HG03095 (cell line): ENCODE data around the gene F2RL1.
"Not testable (repeated sequence)": the region's sequence is repeated elsewhere in the genome, so short reads cannot be mapped to it uniquely, and the experiment has no call there.

Experiments used
- ATAC-seq: cut with Tn5 transposase; IDR thresholded peaks from one replicate; pipeline ENCODE4 v1.9.1; 2021; ENCODE audit warnings: moderate library complexity; ENCODE audit not compliant: unreplicated experiment

F2RL1 gene

DNA sequence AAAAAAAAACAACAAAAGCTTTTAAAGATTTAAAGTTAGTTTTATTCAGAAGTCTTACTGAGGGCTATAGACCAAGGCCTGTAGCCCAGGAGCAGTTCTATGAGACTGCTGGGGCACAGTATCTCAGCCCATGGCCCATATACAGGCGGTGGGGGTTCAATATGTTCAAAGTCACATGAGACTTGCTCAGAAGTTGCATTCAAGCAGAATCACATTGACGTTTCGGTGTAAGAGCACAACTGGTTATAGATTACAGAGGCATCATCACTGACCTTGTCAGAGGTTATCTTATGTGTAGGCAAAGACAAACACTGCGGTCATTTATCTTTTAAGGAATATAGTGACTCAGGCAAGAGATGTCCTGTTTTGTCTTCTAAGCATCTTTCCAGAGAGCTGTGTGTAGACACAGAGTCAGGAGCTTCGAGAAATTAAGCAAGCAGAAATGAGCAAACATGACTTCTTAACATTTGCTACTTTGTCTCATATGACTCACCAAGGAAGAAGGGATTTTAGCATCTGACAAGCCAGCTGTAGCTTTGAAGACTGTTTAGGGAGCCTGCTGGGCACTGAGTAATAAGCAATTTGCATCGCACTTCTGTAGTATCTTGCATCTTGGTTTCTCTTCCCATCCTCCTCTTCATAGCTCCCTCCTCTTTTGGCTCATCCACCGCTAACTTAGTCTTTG, 12.9 kb upstream of the F2RL1 start:
- no peak for ATAC-seq

DNA sequence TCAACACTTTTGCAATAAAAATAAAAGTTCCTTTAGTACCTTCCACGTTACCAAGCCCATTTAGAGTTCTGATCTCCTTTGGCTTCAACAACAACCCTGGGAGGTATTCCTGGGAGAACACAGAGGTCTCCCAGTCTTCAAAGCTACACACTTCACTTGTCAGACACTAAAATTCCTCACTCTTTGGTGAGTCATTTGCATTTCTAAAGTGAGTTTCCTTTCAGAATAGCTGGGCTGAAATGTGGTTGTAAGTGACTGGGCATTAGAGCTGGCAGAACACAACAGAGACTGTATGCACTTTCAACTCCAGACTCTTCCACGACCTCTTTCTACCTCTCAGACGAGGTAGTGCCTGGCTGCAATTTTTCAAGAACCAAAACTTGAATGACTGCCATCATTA, 11.5 kb upstream of the F2RL1 start:
- no peak for ATAC-seq

DNA sequence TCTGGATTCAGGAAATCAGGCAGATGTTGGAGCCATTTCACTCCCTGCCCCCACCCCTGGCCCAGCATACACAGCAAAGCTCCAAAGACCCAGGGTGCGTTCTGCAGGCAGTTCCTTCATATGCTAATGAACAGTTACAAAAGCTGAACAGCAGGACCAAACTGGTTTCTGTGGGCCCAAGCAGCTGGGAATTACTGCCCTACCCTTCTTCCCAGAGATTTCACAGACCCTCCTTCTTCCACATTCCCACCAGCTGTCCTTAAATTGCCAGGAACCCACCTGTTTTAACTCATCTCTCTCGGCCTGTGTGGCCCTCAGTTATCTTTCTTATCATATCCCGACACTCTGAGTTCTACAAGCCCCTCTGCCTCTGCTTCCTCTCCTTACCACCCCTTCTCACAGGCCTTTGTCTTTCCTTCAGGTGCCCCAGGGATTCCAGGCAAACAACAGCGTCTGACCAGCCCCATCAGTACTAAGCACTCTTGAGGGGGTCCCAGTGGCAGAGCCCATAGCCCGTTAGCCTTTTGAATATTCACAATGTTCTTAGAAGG, 10.6 kb upstream of the F2RL1 start:
- ATAC-seq: no peak

DNA sequence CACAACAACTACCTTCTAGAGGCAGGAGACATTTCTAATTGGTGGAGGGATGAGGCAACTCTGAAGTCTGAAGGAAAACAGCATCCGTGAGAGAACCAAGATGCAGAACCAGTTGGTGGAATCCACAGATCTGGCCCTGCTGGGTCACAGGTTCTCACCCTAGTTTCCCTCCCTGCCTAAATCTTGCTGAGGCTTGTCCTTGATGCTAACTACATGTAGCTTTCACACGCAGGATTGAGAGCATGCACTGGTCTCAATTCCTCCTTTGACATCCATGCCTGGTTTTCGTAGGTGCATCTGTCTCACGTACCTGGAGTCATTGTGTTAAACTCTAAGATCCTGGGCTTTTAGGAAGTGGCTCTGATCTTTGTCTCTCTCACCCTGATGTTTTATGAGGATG, 9.7 kb upstream of the F2RL1 start:
- no peak for ATAC-seq

DNA sequence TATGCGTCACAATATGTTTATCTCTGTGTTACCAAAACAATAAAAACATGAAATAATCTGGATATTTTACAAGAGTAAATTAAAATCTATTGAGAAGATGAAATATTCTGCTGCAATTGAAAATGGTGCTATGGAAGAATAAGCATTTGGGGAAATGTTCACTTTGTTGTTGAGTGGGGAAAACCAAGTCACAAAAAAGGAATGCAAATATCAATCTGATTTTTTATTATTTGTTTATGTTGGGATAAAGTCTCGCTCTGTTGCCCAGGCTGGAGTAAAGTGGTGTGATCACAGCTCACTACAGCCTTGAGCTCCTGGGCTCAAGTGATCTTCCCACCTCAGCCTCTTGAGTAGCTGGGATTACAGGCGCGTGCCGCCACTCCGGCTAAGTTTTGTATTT, 8.6 kb upstream of the F2RL1 start:
- ATAC-seq: no peak

DNA sequence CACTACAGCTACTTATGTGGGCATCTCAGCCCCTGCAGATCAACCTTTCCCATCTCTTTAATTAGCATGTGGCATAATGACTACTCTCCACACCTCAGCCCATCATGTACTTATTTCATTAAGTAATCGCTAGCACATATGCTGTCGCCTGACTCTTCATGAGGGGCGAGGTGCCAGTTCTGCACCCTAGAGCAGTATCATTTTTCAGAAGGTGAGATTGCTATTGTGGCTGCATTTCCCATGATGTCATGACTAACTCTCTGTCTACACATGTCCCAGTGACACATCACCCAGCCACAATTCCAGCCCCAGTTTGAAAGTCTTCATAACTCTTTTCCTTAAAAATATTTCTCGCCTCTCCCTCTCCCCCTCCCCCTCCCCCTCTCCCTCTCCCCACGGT, 7.6 kb upstream of the F2RL1 start:
- no peak for ATAC-seq

DNA sequence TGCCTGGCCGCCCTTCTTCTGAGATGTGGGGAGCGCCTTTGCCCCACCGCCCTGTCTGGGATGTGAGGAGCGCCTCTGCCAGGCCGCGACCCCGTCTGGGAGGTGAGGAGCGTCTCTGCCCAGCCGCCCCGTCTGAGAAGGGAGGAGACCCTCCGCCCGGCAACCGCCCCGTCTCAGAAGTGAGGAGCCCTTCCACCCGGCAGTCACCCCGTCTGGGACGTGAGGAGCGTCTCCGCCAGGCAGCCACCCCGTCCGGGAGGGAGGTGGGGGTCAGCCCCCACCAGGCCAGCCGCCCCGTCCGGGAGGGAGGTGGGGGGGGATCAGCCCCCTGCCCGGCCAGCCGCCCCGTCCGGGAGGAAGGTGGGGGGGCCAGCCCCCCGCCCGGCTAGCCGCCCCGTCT, 6.6 kb upstream of the F2RL1 start:
- ATAC-seq: not testable (repeated sequence)

DNA sequence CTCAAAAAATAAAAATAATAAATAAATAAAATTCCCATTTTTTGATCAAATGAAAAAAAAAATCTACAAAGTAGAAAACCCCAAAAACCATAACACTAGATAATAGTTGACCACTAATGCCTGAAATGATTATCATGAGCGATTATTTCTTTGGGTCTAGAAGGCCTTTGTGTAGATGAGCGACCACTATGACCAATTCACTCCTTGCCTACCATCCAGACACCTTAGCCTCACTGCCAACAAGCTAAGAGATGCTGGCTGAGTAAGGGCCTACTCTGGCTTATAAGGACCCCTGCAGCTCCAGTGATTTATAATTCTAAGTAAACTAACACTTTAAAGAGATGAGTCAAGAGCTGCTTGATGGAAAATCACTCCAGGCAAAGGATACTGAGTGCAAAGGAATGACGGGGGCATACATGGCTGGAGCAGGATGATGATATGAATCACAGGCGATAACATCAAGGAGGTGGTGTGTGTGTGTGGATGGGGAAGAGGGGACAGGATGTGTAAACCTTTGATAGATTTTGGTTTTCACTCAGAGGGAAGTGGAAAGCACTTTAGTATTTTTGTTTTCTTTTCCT, 4.8 kb upstream of the F2RL1 start:
- ATAC-seq: no peak

DNA sequence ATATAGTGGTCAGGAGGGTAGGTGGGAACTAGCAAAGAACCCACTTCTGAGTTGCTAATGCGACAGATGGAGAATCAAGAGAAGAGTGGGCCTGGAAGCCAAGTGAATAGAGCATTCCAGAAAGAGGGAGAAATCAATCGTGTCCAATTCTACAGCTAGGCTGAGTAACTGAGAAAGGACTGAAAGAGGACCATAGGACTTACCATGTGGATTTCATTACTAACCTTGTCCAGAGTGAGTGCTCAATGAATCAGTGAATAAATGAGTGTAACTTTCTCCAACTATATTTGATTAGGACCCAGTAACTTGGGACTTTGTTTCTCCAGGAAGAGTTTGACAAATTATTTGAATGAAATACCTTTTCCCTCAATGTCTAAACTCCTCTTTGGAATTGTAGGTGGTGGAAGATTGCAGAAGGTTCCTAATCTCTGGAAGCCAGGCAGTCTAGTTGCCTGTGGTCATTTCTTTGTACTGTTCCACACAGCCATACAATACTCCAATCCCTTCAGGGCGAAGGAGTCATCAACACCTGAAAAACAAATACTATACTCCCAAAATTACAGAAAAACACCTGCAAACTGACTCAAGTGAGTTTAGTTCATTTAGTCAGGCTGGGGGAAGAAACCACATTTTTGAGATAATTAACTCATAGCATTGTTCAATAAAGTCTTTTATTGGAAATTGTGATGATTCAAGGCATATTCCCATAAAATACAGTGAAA, 2.6 kb upstream of the F2RL1 start:
- ATAC-seq: no peak

DNA sequence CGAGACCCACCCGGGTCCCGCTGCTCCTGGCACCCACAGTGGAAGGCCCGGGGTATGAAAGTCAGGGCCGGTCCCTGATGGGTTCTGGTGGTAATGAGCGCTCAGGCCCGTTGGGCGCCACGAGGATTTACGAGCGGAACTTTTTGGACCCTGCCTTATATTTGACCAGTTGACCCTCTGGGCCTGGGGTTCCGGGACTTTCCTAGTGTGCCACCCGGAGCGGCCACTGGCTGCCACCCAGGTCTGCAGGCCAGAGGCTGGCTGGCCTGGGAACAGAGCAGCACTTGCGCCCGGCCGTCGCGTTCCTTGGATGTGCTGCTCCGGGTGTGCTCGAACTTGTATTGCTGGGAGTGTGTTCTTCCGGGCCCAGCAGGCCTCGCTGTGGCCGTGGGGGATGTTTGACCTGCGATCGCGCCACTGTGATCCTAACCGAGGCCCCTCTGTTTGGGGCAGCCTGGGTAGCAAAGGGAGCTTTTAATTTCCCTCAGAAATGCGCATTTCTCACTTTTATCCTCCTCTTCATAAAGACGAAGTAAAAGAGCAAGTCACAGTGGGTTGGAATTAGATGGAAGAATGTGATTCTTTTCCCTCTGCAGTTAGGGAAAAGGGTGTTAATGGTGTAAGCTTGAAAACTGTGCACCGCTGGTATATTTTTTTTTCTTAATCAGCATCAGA, 1.2 kb downstream of the F2RL1 start:
- no peak for ATAC-seq

DNA sequence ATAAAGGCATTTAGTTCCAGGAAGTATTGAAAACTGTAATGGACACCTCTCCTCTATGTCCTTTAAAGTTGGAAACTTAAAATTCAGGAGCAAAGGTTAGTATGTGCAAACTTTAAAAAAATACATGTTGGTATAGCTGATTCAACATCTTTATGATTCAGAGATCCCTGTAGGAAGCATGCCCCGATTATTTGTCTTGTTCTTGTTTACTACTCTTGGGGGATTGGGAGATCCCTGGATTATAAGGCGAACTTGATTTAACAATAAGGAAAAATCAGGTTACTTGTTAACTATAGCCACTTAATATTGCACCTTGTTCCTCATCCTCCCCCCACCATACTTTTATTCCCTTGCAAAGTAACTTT, 1.7 kb downstream of the F2RL1 start:
- no peak for ATAC-seq

DNA sequence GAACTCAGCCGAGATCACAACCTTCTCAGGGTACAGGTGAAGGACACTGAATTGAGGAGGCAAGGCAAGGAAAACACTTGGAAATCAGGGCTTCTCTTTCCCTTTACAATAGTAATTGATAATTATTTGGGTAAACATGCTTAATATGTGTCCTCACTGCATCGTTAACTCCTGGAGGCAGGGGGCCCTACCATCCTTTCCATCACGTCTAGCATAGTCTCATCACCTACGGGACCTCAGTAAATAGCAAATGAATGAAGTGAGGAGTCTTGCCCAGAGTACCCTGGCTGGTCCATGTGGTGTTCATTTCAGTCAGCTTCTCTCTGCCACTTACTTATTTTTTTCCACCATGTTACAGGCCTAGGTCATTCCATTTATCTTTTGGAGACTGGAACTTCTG, 2.3 kb downstream of the F2RL1 start:
- ATAC-seq: no peak

DNA sequence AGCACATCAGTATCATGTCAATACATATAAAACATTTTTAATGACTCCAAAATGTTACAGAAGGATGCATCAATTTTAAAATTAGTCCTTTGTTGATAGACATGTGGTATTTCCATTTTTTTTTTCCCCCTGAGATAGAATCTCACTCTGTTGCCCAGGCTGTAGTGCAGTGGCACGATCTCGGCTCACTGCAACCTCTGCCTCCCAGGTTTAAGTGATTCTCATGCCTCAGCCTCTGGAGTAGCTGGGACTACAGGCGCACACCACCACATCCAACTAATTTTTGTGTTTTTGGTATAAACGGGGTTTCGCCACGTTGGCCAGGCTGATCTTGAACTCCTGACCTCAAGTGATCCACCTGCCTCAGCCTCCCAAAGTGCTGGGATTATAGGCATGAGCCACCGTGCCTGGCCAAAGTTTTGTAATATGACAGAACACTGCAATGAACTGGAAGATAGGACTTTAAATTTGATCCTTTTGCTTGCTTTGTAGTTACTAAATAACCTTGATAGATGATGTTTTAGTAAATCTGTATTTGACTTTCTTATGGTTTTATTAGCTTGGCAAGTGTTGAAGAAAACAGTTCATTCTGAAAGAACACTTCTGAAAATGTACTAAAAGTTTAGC, 3.4 kb downstream of the F2RL1 start:
- not testable (repeated sequence) for ATAC-seq

DNA sequence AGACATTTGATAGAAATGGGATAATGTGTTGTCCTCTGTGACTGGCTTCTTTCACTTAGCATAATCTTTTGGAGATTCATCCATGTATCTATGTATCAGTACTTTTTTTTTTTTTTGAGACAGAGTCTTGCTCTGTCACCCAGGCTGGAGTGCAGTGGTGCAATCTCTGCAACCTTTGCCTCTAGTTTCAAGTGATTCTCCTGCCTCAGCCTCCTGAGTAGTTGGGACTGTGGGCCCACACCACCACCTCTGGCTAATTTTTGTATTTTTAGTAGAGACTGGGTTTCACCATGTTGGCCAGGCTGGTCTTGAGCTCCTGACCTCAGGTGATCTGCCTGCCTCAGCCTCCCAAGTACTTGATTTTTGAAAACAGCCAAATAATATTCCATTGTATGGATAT, 7.6 kb downstream of the F2RL1 start:
- ATAC-seq: not testable (repeated sequence)

DNA sequence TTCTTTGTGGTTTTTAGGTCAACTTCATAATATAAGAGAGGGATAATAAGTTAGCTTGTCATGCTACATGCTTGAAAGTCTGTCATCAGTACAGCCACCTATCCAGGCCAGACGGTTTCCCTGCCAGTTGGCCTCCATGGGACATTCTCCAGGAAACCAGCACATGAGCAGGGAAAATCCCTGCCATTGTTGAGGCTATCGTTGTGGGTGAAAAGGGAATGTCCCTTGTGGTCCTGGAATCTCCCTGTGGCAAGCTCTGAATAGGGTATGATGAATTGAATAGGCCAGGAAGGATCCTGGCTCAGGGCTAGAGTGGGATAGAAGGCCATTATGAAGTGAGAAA, 12.3 kb downstream of the F2RL1 start:
- no peak for ATAC-seq

DNA sequence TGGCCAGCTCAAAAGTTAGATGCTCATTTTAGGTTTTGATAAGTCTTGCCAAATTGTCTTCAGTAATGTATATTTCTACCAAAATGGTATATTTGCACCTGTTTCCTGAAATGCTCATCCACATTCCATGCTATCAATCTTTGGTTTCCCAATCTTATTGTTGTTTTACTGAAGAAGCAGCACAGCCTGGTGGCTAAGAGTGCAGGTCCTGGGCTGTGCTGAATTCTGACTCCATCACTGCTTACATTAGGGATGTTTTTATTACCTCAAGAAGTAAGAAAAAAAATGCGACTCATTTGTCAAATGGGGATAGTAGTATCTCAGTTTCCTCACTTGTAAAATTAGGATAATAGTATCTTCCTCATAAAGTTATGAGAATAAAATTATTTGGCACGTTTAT, 17.4 kb downstream of the F2RL1 start:
- ATAC-seq: no peak

DNA sequence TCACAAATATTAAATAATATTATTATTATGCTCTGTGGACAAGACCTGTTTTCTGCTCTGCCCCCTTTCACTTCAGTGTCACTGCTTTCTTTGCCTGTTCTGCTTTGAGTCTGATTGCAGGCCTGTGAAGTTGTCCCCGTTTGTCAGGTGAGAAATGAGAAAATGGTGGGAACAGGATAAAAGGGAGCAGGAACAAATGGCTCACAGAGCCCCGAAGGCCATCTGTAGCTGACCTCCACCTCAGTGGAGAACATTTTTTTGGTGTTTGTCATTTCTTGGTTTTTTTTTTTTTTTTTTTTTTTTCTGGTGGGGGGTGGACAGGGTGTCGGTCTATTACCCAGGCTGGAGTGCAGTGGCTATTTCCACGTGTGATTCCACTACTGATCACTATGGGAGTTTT, 17.8 kb downstream of the F2RL1 start:
- no peak for ATAC-seq

DNA sequence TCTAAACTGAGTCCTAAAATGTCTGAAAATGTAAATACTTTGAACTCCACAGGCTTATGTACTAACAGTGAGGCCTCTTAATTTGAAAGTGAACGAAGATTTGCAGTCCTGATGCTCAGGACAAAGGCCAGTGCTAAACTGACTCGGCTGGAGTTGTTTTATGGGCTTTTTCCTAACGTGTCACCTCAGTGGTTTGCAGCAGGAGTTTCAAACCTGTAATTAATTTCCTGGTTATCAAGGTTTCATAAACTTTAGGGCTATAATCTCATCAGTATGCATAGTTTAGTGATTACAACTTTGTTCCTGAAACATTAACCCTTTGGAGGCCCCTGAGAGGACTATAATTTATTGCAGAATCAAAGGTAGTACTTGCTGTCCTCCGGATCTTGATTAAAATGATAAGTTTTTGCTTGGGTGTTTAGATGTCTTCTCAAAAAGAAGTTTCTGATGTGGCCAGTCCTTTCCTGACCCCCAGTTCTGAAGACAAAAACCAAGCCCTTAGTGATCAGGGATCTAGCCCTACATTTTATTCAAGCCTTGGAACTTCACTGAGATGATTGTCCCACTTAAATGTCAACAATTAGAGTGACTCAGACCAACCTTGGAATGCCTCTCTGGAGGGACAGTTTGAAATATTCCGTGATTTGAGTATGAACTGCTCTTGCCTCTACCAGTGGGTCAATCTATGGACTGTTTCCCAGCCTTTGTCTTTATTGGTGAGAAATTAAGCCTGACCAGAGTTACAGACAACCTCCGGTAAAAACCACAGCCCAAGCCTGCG, 19.8 kb downstream of the F2RL1 start:
- no peak for ATAC-seq

DNA sequence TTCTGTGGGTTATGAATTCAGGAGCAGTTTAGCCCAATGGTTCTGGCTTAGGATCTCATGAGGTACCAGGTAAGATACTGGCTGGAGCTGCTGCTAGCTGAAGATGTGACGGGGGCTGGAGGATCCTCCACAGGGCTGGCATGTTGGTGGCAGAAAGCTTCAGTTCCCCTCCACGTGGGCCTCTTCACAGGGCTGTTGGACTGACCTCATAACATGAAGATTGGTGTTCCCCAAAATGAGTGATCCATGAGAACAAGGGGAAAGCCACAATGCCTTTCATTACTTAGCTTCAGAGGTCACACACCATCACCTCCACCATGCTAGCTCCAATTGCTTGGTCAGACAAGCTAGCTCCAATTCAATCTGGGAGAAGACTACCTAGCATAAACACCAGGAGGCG, 22.5 kb downstream of the F2RL1 start:
- no peak for ATAC-seq

DNA sequence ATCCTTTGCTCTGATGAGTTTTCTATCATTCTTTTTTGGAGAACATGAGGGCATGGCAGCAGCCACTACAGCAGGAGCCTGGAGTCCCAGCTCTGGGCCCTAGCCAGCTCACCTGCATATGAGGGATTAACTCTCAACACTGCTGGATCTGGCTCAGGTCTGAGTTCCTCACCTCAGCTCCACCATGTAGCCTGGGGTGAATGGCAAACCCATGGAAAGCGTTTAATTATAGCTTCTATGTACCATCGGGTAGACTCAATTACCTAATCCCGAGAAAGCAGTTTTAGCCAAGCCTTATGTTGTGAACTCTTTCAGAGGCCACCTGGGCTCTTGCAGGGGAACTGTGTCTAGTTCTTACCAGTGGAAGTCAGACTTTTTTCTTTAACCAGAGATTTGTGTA, 27.1 kb downstream of the F2RL1 start:
- ATAC-seq: no peak
